Measurements from ENCODE around the gene RAB3B.

- TF ChIP-seq POLR2AphosphoS5 (IDR thresholded peaks at IDR 0.05; ENCODE audit: borderline replicate concordance, low read depth, low read length), result no peak
- no peak for TF ChIP-seq EZH2 (IDR thresholded peaks at IDR 0.05)
- peak; percentile 36 for TF ChIP-seq FOXP2 (optimal IDR thresholded peaks at IDR 0.05; ENCODE audit: control extremely low read depth, extremely low read length, insufficient read depth)
Measured at GRCh38 chr1:51957618-51958017, 32.9 kb downstream of the RAB3B start.

All from SK-N-MC (cell line).